Endothelial cell of hepatic sinusoid (primary cell): Measurements from ENCODE around the gene RASL11A.

Experiments
- in situ Hi-C: cut with HindIII; loops from 2 replicates; pipeline ENCODE4 v1.10.0; 2017; ENCODE audit warnings: low sequenced_read_pairs

RASL11A gene

GRCh38 chr13:27267596-27267995 is 3.0 kb upstream of the RASL11A start:
- in situ Hi-C loops: no loop called here

- in situ Hi-C loops: no loop called here
Observed at GRCh38 chr13:27269114-27269665, 1.4 kb upstream of the RASL11A start.

- in situ Hi-C loops: no loop called here
Observed at GRCh38 chr13:27271570-27272096, 1.0 kb downstream of the RASL11A start.

GRCh38 chr13:27273658-27274425 is 3.2 kb downstream of the RASL11A start:
- in situ Hi-C loops: no loop called here

GRCh38 chr13:27274631-27275030 is 4.0 kb downstream of the RASL11A start:
- in situ Hi-C loops: no loop called here

GRCh38 chr13:27276188-27276587 is 5.6 kb downstream of the RASL11A start:
- in situ Hi-C loops: no loop called here

GRCh38 chr13:27279506-27279905 is 8.9 kb downstream of the RASL11A start:
- in situ Hi-C loops: no loop called here

- in situ Hi-C loops: no loop called here
Observed at GRCh38 chr13:27280009-27280656, 9.5 kb downstream of the RASL11A start.

- in situ Hi-C loops: no loop called here
Observed at GRCh38 chr13:27280841-27281240, 10.2 kb downstream of the RASL11A start.

- in situ Hi-C loops: no loop called here
Observed at GRCh38 chr13:27281420-27281819, 10.8 kb downstream of the RASL11A start.

- in situ Hi-C loops: no loop called here
Observed at GRCh38 chr13:27283906-27284493, 13.4 kb downstream of the RASL11A start.

GRCh38 chr13:27288392-27288791 is 17.8 kb downstream of the RASL11A start:
- in situ Hi-C loops: no loop called here

GRCh38 chr13:27289011-27289665 is 18.5 kb downstream of the RASL11A start:
- in situ Hi-C loops: no loop called here

- in situ Hi-C loops: loop anchor here (10.0 kb wide), 1 partner anchor 346 kb away; no protein-coding TSS in a partner anchor
Observed at GRCh38 chr13:27290715-27291114, 20.1 kb downstream of the RASL11A start.

- in situ Hi-C loops: loop anchor here (10.0 kb wide), 1 partner anchor 347 kb away; no protein-coding TSS in a partner anchor
Observed at GRCh38 chr13:27291967-27292366, 21.3 kb downstream of the RASL11A start.

- in situ Hi-C loops: loop anchor here (10.0 kb wide), 1 partner anchor 348 kb away; no protein-coding TSS in a partner anchor
Observed at GRCh38 chr13:27293076-27293691, 22.6 kb downstream of the RASL11A start.

GRCh38 chr13:27293873-27294515 is 23.4 kb downstream of the RASL11A start:
- in situ Hi-C loops: loop anchor here (10.0 kb wide), 1 partner anchor 349 kb away; no protein-coding TSS in a partner anchor

GRCh38 chr13:27295096-27295495 is 24.5 kb downstream of the RASL11A start:
- in situ Hi-C loops: loop anchor here (10.0 kb wide), 1 partner anchor 350 kb away; no protein-coding TSS in a partner anchor

- in situ Hi-C loops: loop anchor here (10.0 kb wide), 1 partner anchor 351 kb away; no protein-coding TSS in a partner anchor
Observed at GRCh38 chr13:27295660-27296059, 25.0 kb downstream of the RASL11A start.
